GM12872 (cell line): ENCODE results near the gene LTBP1.

ENCODE experiments used
- TF ChIP-seq, protein P1 (sequence below): IDR thresholded peaks from 3 replicates; pipeline ENCODE4 v1.5.1; 2011; ENCODE audit warnings: low read depth, mild to moderate bottlenecking, low read length, moderate library complexity; ENCODE audit not compliant: insufficient read depth

LTBP1 gene

DNA sequence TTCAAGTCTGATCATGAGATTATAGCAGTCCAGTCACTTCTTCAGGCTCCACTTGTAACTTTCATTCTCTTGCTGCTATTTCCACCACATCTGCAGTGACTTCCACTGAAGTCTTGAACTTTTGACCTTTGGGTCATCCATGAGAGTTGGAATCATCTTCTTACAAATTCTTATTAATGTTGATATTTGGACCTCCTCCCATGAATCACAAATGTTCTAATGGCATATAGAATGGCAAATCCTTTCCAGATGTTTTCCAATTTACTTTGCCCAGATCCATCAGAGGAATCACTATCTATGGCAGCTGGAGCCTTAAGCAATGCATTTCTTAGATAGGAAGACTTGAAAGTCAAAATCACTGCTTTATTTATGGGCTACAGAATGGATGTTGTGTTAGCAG lies 159.4 kb downstream of the LTBP1 start:
- TF ChIP-seq, protein P1, sequence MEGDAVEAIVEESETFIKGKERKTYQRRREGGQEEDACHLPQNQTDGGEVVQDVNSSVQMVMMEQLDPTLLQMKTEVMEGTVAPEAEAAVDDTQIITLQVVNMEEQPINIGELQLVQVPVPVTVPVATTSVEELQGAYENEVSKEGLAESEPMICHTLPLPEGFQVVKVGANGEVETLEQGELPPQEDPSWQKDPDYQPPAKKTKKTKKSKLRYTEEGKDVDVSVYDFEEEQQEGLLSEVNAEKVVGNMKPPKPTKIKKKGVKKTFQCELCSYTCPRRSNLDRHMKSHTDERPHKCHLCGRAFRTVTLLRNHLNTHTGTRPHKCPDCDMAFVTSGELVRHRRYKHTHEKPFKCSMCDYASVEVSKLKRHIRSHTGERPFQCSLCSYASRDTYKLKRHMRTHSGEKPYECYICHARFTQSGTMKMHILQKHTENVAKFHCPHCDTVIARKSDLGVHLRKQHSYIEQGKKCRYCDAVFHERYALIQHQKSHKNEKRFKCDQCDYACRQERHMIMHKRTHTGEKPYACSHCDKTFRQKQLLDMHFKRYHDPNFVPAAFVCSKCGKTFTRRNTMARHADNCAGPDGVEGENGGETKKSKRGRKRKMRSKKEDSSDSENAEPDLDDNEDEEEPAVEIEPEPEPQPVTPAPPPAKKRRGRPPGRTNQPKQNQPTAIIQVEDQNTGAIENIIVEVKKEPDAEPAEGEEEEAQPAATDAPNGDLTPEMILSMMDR, result no peak

DNA sequence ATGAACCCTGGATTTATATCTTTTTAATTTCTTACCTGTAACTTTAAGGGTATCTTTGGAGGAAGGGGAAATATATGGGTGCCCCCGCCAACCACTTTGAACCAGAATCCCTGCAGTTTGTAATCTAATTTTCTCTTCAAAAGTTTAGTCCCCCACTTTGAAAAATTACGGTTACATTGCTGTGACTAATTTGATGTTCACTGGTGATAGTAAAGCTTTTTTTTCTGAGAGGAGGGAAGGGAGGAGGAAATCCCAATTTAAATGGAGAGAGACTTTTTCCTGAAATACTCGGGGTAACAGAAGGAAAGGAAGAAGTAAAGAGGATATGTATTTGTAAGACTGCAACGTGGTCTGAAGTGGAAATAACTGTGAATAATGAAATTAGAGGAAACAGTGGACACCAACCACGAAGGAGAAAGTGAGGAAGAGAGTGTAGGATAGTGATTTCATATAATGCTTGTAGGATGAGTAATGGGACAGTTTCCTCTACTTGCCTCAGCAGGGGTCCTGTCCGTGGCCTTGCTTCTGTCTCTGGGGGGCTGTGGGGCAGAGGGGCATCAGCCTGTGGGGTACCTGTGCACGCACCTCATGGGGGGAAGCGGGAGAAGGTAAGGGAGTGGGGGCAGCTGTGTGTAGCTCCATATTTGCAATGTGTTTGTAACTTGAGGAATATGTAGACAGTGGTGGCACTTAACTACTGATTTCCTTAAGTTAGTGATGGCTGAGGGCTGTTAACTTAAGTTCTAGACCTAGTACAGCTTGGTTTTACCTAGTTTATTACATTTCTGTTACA lies 161.1 kb downstream of the LTBP1 start:
- TF ChIP-seq, protein P1, result no peak

- TF ChIP-seq, protein P1, result no peak
Measured at GRCh38 chr2:33108483-33109443, 162.0 kb downstream of the LTBP1 start.

DNA sequence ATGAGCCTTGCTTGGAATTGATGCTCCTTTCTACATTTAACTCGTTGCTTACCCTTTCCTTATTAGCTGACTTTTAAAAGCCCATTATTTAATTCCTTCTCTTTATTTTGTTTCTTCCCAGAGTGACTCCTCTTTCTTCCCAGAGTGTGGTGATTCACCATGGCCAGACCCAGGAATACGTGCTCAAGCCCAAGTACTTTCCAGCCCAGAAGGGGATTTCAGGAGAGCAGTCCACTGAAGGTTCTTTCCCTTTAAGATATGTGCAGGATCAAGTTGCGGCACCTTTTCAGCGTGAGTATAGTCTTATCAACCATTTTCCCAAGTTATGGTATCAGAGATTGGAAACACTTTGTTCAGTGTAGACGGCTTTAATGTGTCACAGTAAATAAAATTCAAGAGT lies 163.7 kb downstream of the LTBP1 start:
- TF ChIP-seq, protein P1, result no peak

DNA sequence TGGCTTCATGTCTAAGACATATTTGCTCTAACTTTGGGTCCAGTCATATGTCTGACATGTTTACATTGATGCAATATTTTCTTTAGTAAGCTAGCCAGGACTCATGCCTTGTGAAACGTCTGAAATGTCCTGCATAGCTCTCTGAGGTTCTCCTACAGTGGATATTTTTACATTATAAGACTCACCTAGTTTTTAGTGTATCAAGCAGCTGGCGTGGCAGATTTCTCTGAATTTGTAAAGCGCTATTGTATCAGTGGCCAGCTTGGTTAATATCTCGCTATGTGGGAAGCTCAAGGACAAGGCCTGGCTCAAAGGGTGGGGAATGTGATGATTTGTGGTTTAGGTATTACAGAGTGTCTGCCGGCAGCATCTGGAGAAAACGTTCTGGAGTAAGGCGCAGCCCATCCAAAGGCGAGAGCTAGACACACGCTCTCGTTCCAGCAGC lies 164.3 kb downstream of the LTBP1 start:
- TF ChIP-seq, protein P1, result no peak

DNA sequence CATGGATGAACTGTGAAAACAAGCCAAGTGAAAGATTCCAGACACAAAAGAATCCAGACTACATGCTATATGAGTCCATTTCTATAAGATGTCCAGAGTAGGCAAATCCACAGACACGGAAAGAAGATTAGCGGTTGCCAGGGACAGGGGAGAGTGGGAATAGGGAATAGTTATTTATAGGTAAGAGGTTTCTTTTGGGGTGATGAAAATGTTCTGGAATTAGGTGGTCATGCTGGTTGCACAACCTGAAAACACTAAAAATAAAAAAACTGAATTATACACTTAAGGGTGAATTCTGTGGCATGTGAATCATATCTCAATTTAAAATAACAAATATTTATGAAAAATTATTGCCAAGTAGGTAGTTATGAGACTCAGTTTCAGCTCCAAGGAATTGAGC lies 168.4 kb downstream of the LTBP1 start:
- TF ChIP-seq, protein P1, result no peak

GRCh38 chr2:33115728-33116127 lies 169.0 kb downstream of the LTBP1 start:
- TF ChIP-seq, protein P1, result no peak
